Heart left ventricle (tissue), 13 donors: ENCODE measurements around the gene C1QA.

Source experiments
- POLR2A ChIP-seq, 2 donors: fragments of 450-650 bp; IDR thresholded peaks; one replicate each; pipeline ENCODE4 v1.6.1; 2017; ENCODE audit warnings: antibody characterized with exemption in 2 of 2, mild to moderate bottlenecking in 2 of 2, moderate library complexity in 2 of 2
- TF ChIP-seq, protein P1 (sequence below), 12 donors: fragments of 200-600 bp; sonication (generic) in 4 of 12; IDR thresholded peaks; one replicate each; pipeline versions ENCODE4 v1.5.0 to v1.8.0; 2018 to 2022; ENCODE audit warnings: antibody characterized with exemption in 12 of 12, mild to moderate bottlenecking in 5 of 12
- donor health status: ischemic (EF 13 %, LVEDD 7.1; RV severe dilation, severe dysfunction).
- donor health status: DM: no; HTN: yes; CAD: no.
- donor health status: DM: no; HTN: no; CAD: no.
- donor health status: ischemic (EF 25% LVEDD 6.9; RV normal size, moderate dysfunction).
- donor health status: ischemic (EF 25% LVEDD 5.7; RV mildly dilated, moderate dysfunction).
- donor health status: ischemic (EF 35%, LVEDD 5.7; RV mildly dilated, moderate dysfunction).
- donor health status: nonischemic (EF 11% LVEDD 7.7; RV severe dilation, severe dysfunction).
- donor health status: DM: yes; HTN: yes; CAD: no.
- donor health status: PGD.
- donor health status: ischemic (EF 29% LVEDD 5.4; RV normal size, mild dysfunction).
- donor health status: nonischemic (EF 23%, LVEDD 6.1; RV moderate dilation, normal function).

DNA sequence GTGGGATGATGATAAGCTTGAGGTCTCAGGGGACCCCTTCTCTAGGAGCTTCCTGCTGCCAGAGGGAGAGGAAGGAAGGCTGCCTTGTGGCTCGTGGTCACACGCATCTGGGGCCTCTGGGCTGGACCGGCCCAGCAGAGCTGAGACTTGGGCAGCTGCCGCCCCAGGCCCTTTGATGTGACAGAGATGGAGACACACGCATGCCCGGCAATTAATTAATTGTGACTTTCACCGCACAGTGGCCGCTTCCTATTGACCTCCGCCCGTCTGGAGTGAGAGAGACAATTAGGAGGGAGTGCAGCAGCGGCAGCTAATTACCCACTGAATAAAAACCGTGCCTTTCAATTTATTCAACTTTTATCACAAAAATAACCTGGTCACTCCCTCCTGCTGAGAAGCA is 16.6 kb upstream of the C1QA start:
- TF ChIP-seq, protein P1, sequence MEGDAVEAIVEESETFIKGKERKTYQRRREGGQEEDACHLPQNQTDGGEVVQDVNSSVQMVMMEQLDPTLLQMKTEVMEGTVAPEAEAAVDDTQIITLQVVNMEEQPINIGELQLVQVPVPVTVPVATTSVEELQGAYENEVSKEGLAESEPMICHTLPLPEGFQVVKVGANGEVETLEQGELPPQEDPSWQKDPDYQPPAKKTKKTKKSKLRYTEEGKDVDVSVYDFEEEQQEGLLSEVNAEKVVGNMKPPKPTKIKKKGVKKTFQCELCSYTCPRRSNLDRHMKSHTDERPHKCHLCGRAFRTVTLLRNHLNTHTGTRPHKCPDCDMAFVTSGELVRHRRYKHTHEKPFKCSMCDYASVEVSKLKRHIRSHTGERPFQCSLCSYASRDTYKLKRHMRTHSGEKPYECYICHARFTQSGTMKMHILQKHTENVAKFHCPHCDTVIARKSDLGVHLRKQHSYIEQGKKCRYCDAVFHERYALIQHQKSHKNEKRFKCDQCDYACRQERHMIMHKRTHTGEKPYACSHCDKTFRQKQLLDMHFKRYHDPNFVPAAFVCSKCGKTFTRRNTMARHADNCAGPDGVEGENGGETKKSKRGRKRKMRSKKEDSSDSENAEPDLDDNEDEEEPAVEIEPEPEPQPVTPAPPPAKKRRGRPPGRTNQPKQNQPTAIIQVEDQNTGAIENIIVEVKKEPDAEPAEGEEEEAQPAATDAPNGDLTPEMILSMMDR (IDR thresholded peaks at IDR 0.05): no peak
- TF ChIP-seq POLR2A (IDR thresholded peaks at IDR 0.05): no peak
